ENCODE measurements around the gene ENTR1. TPM values are rescaled to one million over a fixed set of nuclear protein-coding genes. Genes with fewer than 3 reads are reported as not detected.

ENTR1 gene
- total and polyA plus RNA-seq, 10 of the 15 experiments (the other 5 are each of a cell fraction or from before 2014, with no cell fraction given), result 8.2 to 96.4 (median 41.1) TPM

GRCh38 chr9:136354592-136355085 lies 55.8 kb downstream of the ENTR1 start:
- no TSS peak for BruUV-seq (replicated peaks)
- Histone ChIP-seq H3K27ac (ENCODE audit: control insufficient read depth, insufficient read depth) (no peak overlapping the region), H3K4me1 (ENCODE audit: control insufficient read depth, insufficient read depth, low read length) (no peaks in the 10 kb centered on the region), H4K20me1 (ENCODE audit: control insufficient read depth, insufficient read depth) (no peaks in the 10 kb centered on the region), H3K4me2 (ENCODE audit: control insufficient read depth, insufficient read depth) (no peak overlapping the region), H3K27me3 (replicated peaks in 1 of 2; ENCODE audit: control insufficient read depth in 2 of 2, insufficient read depth in 2 of 2, low read length in 1 of 2) (no peaks in the 10 kb centered on the region), H3K4me3 (no peak overlapping the region), H3K36me3 (ENCODE audit: control insufficient read depth in 2 of 2, insufficient read depth in 2 of 2, low read length in 1 of 2) (no peaks in the 10 kb centered on the region), H3K9me3 (replicated peaks; ENCODE audit: control insufficient read depth, insufficient read depth, low read length) (no peaks in the 10 kb centered on the region), H3K79me2 (ENCODE audit: control insufficient read depth, insufficient read depth, low read length) (no peaks in the 10 kb centered on the region), H3K9ac (ENCODE audit: control insufficient read depth, insufficient read depth, low read length) (no peak overlapping the region), H2AFZ (ENCODE audit: control insufficient read depth, low read depth, low read length) (no peak overlapping the region)
- ATAC-seq (no peak), FAIRE-seq (no peak), DNase-seq (ENCODE audit: low read depth, low spot score) (no peak)
- 21% methylated on average over 15 of the region's 17 CpGs for WGBS (ENCODE audit: insufficient coverage, insufficient replicate concordance, low lambda C conversion rate, missing lambda C conversion rate)
- ChIA-PET SMC1A (ENCODE audit: uncharacterized antibody, unreplicated experiment) (no interaction called here), RAD21 (ENCODE audit: unreplicated experiment) (no interaction called here), CTCF (no interaction called here), POLR2A (no interaction called here)
- intact Hi-C loops (cut with micrococcal nuclease; ENCODE audit: unreplicated experiment) (no loop called here), in situ Hi-C loops (cut with MboI) (no loop called here)
- TF ChIP-seq POLR2AphosphoS2 (IDR thresholded peaks at IDR 0.05; ENCODE audit: low read depth, low read length) (no peak), RCOR1 (conservative IDR thresholded peaks at IDR 0.05; ENCODE audit: low read depth, low read length) (no peak), TARDBP (IDR thresholded peaks at IDR 0.05; ENCODE audit: borderline replicate concordance) (no peak), CHD1 (IDR thresholded peaks at IDR 0.05; ENCODE audit: low read depth, low read length) (no peak), NFYB (IDR thresholded peaks at IDR 0.05; ENCODE audit: insufficient read depth, low read depth, low read length) (no peak), NR2C2 (IDR thresholded peaks at IDR 0.05; ENCODE audit: borderline replicate concordance, control insufficient read depth, insufficient read length, low read depth) (no peak), MAX (IDR thresholded peaks at IDR 0.05; ENCODE audit: low read depth, low read length) (no peak), MTA2 (IDR thresholded peaks at IDR 0.05; ENCODE audit: low read depth) (no peak), CEBPZ (IDR thresholded peaks at IDR 0.05; ENCODE audit: low read depth, low read length) (no peak), ATF3 (IDR thresholded peaks at IDR 0.05; ENCODE audit: borderline replicate concordance, extremely low read depth, low read depth, low read length) (no peak), RAD51 (IDR thresholded peaks at IDR 0.05) (no peak), PKNOX1 (IDR thresholded peaks at IDR 0.05) (no peak), CHD4 (IDR thresholded peaks at IDR 0.05) (no peak), ZNF592 (IDR thresholded peaks at IDR 0.05) (no peak), RELA (IDR thresholded peaks at IDR 0.05; ENCODE audit: borderline replicate concordance, partially characterized antibody) (no peak), EGR1 (IDR thresholded peaks at IDR 0.05; ENCODE audit: borderline replicate concordance in 1 of 2, low read depth in 2 of 2, low read length in 2 of 2) (no peak)

All from GM12878 (cell line).